Measurements from ENCODE around the gene CD3E.

DNA sequence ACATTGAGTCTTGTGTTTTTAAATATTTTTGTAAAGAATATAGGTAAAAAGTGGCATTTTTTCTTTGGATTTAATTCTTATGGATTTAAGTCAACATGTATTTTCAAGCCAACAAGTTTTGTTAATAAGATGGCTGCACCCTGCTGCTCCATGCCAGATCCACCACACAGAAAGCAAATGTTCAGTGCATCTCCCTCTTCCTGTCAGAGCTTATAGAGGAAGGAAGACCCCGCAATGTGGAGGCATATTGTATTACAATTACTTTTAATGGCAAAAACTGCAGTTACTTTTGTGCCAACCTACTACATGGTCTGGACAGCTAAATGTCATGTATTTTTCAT lies 333 bp upstream of the CD3E start:
- TF ChIP-seq, protein P1, sequence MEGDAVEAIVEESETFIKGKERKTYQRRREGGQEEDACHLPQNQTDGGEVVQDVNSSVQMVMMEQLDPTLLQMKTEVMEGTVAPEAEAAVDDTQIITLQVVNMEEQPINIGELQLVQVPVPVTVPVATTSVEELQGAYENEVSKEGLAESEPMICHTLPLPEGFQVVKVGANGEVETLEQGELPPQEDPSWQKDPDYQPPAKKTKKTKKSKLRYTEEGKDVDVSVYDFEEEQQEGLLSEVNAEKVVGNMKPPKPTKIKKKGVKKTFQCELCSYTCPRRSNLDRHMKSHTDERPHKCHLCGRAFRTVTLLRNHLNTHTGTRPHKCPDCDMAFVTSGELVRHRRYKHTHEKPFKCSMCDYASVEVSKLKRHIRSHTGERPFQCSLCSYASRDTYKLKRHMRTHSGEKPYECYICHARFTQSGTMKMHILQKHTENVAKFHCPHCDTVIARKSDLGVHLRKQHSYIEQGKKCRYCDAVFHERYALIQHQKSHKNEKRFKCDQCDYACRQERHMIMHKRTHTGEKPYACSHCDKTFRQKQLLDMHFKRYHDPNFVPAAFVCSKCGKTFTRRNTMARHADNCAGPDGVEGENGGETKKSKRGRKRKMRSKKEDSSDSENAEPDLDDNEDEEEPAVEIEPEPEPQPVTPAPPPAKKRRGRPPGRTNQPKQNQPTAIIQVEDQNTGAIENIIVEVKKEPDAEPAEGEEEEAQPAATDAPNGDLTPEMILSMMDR (IDR thresholded peaks at IDR 0.05) = no peak
- TF ChIP-seq POLR2A (IDR thresholded peaks at IDR 0.05) = no peak

Data from uterus (tissue), 2 donors.